Caco-2 (cell line): ENCODE data around the gene XPO1. TPM values are rescaled to one million over a fixed set of nuclear protein-coding genes. Genes with fewer than 3 reads are reported as not detected.

ENCODE experiments used
- BruUV-seq: library from RNA; stranded (reverse); fragments of 400-500 nt; replicated peaks from 2 replicates; lab custom pipeline; 2021; lab: Mats Ljungman, UMichigan
- CTCF ChIA-PET: fragments of 300-600 bp; sonication (Branson Sonifier 250); formaldehyde crosslinking; loops from one replicate; lab custom pipeline; 2022; ENCODE audit warnings: antibody characterized with exemption; lab: Charles Lee
- POLR2A ChIA-PET: fragments of 300-600 bp; sonication (Branson Sonifier 250); formaldehyde crosslinking; loops from one replicate; lab custom pipeline; 2022; ENCODE audit warnings: antibody characterized with exemption; lab: Charles Lee
- DNase-seq, 2 experiments: peaks; one replicate each; pipeline versions ENCODE4 v3.0.0 to v3.0.0-alpha.2; 2020 to 2022
- H3K27me3 ChIP-seq: replicated peaks from 2 replicates; pipeline ENCODE4 v1.6.0; 2011; ENCODE audit warnings: low read length; ENCODE audit not compliant: control insufficient read depth, insufficient read depth
- H3K36me3 ChIP-seq: 2 replicates; pipeline ENCODE4 v1.5.1; 2011; ENCODE audit warnings: low read length; ENCODE audit not compliant: control insufficient read depth, insufficient read depth
- H3K4me1 ChIP-seq: fragments of 250-450 bp; sonication (Bioruptor Pico); 2 replicates; pipeline ENCODE4 v1.5.1; 2020; ENCODE audit warnings: mild to moderate bottlenecking
- H3K4me3 ChIP-seq: 2 replicates; pipeline ENCODE4 v1.5.1; 2011; ENCODE audit warnings: low read depth, mild to moderate bottlenecking, control low read depth, low read length
- H3K9me3 ChIP-seq: fragments of 250-450 bp; sonication (Bioruptor Pico); 2 replicates; pipeline ENCODE4 v1.5.1; 2020; ENCODE audit warnings: mild to moderate bottlenecking, moderate library complexity
- H3K27ac Mint-ChIP-seq: one replicate; pipeline ENCODE4 v1.8.0; 2022; ENCODE audit warnings: mixed read lengths; ENCODE audit not compliant: unreplicated experiment
- H3K27me3 Mint-ChIP-seq: one replicate; pipeline ENCODE4 v1.8.0; 2022; ENCODE audit warnings: mixed read lengths; ENCODE audit not compliant: insufficient read depth, unreplicated experiment
- H3K36me3 Mint-ChIP-seq: one replicate; pipeline ENCODE4 v1.8.0; 2022; ENCODE audit warnings: mild to moderate bottlenecking, mixed read lengths; ENCODE audit not compliant: insufficient read depth, unreplicated experiment
- H3K4me1 Mint-ChIP-seq: one replicate; pipeline ENCODE4 v1.8.0; 2022; ENCODE audit warnings: low read depth, mixed read lengths; ENCODE audit not compliant: unreplicated experiment
- H3K4me3 Mint-ChIP-seq: one replicate; pipeline ENCODE4 v1.8.0; 2022; ENCODE audit warnings: mild to moderate bottlenecking, moderate library complexity, mixed read lengths; ENCODE audit not compliant: unreplicated experiment
- H3K9me3 Mint-ChIP-seq: one replicate; pipeline ENCODE4 v1.8.0; 2022; ENCODE audit warnings: mixed read lengths; ENCODE audit not compliant: unreplicated experiment
- CTCF ChIP-seq, 2 experiments: fragments of 200-600 bp in 1 of 2; IDR thresholded peaks; 1 replicate in 1 of 2; 2 replicates in 1 of 2; pipeline versions ENCODE4 v1.5.1 to v1.8.0; 2011 to 2022; ENCODE audit warnings: antibody characterized with exemption in 1 of 2, control low read depth in 1 of 2, inconsistent platforms in 1 of 2, low read depth in 1 of 2, low read length in 1 of 2, mild to moderate bottlenecking in 1 of 2, moderate library complexity in 1 of 2; ENCODE audit not compliant: insufficient read depth in 1 of 2, severe bottlenecking in 1 of 2, unreplicated experiment in 1 of 2
- intact Hi-C: fragments of 100-400 bp; cut with micrococcal nuclease; formaldehyde crosslinking; loops from one replicate; pipeline ENCODE4 v1.10.0; 2022; ENCODE audit not compliant: unreplicated experiment
- total RNA-seq: library from RNA; stranded (reverse); gene quantifications from 2 replicates; pipeline ENCODE4 v1.2.3, GENCODE V29; 2022

The XPO1 gene
- total RNA-seq, 1 experiment from 2014 or later = 218 TPM

- DNase-seq = peak in 1 of 2 experiments; percentile 36
- Mint-ChIP-seq H3K4me3 (peak overlapping the region; percentile 100), H3K36me3 (peaks cover 86% of the 10 kb centered on the region), H3K27me3 (no peaks in the 10 kb centered on the region), H3K9me3 (no peaks in the 10 kb centered on the region), H3K4me1 (peaks cover 9% of the 10 kb centered on the region), H3K27ac (peak overlapping the region; percentile 100)
- ChIA-PET CTCF (interaction anchor here (0.6 kb wide), 1 partner anchor 9 kb away, joined by 3 read pairs; no protein-coding TSS in a partner anchor), POLR2A (no interaction called here)
- no peaks in the 10 kb centered on the region for H3K27me3 ChIP-seq
- BruUV-seq = no TSS peak
- no peaks in the 10 kb centered on the region for H3K9me3 ChIP-seq
- no peaks in the 10 kb centered on the region; the same call in 1 of the 2 replicates for H3K36me3 ChIP-seq
- intact Hi-C loops = loop anchor here (1.0 to 10.0 kb wide), 3 partner anchors 45 to 187 kb away; partner anchors contain the start of gene XPO1
- peaks cover 16% of the 10 kb centered on the region for H3K4me1 ChIP-seq
- H3K4me3 ChIP-seq = peak overlapping the region; percentile 96
- TF ChIP-seq CTCF (IDR thresholded peaks at IDR 0.05; ENCODE audit: insufficient read depth in 1 of 2, low read depth in 1 of 2, low read length in 1 of 2, severe bottlenecking in 1 of 2, unreplicated experiment in 1 of 2) = no peak
These were observed 66.0 kb downstream of the XPO1 start for GRCh38 chr2:61471905-61472805.

GRCh38 chr2:61470965-61471904 lies 66.9 kb downstream of the XPO1 start, which contains the start of gene USP34:
USP34 (minus strand) TSS chr2:61471087; CDS start chr2:61470692, 395 bp downstream.
- CTCF ChIA-PET = interaction anchor here (0.6 kb wide), 1 partner anchor 10 kb away, joined by 3 read pairs; no protein-coding TSS in a partner anchor
- Histone ChIP-seq H3K36me3 (no peaks in the 10 kb centered on the region; the same call in 1 of the 2 replicates), H3K4me1 (peaks cover 16% of the 10 kb centered on the region), H3K4me3 (peak within 1 kb of the TSS; percentile 96), H3K27me3 (no peaks in the 10 kb centered on the region), H3K9me3 (no peaks in the 10 kb centered on the region)
- POLR2A ChIA-PET = no interaction called here
- Mint-ChIP-seq H3K27ac (peak within 1 kb of the TSS; percentile 100), H3K9me3 (no peaks in the 10 kb centered on the region), H3K36me3 (peaks cover 84% of the 10 kb centered on the region), H3K27me3 (no peaks in the 10 kb centered on the region), H3K4me1 (peaks cover 9% of the 10 kb centered on the region), H3K4me3 (peak within 1 kb of the TSS; percentile 100)
- intact Hi-C loops = loop anchor here (1.0 to 10.0 kb wide), 3 partner anchors 44 to 186 kb away; partner anchors contain the start of gene XPO1
- TF ChIP-seq CTCF (IDR thresholded peaks at IDR 0.05; ENCODE audit: insufficient read depth in 1 of 2, low read depth in 1 of 2, low read length in 1 of 2, severe bottlenecking in 1 of 2, unreplicated experiment in 1 of 2) = no peak
- BruUV-seq = TSS peak; percentile 76
- DNase-seq = peak; percentile 96 to 97
